Stimulated activated CD8-positive, alpha-beta memory T cell treated with anti-CD3 and anti-CD28 coated beads, Interleukin-4, amount 100 ng/mL, for 1 hour (primary cell): ENCODE results near the gene BTBD8.
"Not testable (repeated sequence)": the region's sequence is repeated elsewhere in the genome, so short reads cannot be mapped to it uniquely, and the experiment has no call there.

Experiments used
- DNase-seq, 2 donors: peaks; one replicate each; pipeline ENCODE4 v3.0.0-alpha.2; 2020; ENCODE audit warnings: low read depth in 2 of 2, low spot score in 1 of 2

Gene BTBD8

GRCh38 chr1:92080128-92080985 is at the start of gene BTBD8:
TSS of gene BTBD8 (plus strand) at chr1:92080345. CDS start at chr1:92080572, 227 bp downstream.
- peak; percentile 70 to 72 for DNase-seq

GRCh38 chr1:92030656-92031107 is 49.5 kb upstream of the BTBD8 start:
- DNase-seq = no peak

DNA sequence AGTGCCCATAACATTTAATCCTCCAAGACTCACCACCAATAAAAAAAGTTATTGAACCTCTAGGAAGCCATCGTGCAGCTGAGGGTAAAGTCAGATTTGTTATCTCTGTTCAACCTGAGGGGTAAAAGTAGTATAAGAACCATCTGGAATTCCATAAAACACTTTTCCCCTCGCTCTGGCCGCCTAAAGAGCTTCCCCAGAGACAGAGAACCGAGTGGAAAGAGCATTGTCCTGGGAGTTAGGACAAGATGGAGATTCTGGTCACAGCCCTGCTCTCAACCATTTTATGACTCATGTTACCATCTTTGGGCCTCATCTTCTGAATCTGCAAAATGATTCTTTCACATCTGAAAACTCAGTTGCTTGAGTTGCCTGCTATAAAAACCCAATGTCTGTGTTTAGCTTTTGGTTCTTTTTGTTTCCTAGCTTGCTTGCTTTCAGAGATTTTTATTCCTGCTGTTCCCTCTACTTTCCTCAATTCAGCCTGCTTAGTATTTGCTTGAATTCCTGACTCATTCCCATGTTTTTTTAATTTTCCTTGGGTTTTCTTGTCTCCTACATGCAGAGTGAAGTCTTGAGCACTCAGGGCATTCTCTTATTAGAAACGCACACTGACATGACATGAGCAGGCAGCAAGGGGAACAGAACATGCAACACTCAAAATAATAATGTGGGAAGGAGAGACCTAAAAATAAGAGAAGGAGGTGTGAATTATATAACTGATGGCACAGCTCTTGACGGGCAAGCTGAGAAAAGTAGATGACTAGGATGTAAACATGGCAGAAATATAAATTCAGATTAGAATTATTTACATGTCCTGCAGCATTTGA is 48.6 kb upstream of the BTBD8 start:
- DNase-seq = no peak

- no peak for DNase-seq
Measured at GRCh38 chr1:92037400-92037799, 42.7 kb upstream of the BTBD8 start.

GRCh38 chr1:92038695-92039346 is 41.3 kb upstream of the BTBD8 start:
- no peak for DNase-seq

DNA sequence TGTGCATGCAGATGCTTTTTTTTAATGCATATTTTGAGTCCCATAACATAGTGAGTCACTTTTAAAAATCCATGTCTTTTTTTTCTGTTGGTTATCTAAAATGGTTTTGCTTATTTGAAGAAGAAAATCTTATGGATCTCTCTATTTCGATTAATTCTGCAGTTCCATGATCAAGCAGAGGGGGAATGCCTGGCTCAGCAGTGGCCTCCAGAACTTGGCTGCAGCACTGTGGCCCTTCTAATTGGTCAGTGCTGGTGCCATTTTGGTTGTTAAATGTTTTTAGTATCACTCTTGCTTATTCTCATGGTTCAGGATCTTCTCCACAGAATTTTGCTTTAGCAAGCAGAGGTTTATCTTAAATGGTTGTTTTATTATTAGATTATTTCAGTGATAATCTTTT is 39.2 kb upstream of the BTBD8 start:
- DNase-seq = no peak

DNA sequence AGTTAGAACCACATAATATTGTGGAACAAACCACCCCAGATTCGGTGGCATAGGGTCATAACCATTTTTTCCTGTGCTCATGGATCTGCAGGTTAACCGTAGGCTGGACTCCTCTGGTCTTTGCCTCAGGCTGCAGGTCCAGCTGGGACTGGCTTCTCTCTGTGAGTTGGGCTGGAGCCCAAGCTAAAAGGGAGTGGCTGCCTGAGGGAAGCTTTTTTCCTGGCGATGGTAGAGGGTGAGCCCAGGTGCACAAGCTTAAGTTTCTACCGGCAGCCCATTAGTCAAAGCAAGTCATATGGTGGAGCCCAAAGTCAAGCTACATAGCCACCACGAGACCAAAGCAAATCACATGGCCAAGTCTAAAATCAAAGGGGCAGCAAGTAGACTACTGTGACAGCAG is 36.5 kb upstream of the BTBD8 start:
- DNase-seq = no peak

DNA sequence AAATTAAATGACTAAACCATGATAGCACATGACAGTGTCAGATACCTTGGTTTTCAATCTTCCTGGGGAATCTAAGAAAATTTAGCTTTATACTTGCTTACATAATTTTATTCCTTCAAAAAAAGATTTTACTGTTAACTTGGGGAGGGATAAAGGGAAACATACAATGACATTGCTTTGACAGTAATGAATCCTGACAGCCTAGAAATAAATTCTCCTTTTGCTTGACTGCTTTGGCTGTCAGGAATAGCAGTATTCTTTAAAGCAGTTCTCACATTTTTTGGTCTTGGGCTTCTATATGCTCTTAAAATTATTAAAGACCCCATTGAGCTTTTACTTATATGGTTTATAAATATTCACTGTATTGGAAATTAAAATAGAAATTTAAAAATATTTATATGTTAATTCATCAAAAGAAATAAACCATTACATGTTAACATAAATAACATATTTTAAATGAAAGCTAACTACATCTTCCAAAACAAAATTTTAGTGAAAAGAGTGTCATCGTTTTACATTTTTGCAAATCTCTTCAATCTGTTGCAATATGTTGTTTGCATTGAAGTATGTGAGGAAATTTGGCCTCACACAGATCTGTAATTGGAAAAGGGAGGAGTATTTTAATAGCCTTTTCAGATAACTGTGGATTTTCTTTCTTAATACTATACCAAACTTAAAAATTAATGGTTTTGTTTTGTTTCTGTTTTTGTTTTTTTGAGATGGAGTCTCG is 34.2 kb upstream of the BTBD8 start:
- no peak for DNase-seq

- no peak for DNase-seq
Measured at GRCh38 chr1:92051948-92052347, 28.2 kb upstream of the BTBD8 start.

DNA sequence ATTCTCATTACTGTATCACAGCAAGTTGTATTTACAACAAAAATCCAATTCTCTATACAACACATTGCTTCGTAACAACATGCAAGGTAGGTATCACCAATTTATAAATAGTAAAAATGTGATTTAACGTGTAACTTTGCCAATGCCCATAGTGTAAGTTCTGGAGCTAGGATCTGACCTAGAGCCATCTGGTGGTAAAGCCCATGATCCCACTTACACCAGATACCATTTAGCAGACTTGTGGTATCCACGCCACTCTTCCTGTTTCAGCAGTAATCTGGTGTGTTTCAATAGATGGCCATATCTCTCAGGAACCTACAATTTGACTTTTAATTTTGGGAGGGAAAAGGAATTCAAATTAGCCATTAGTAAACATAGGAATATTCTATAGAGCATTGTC is 15.1 kb upstream of the BTBD8 start:
- no peak for DNase-seq

DNA sequence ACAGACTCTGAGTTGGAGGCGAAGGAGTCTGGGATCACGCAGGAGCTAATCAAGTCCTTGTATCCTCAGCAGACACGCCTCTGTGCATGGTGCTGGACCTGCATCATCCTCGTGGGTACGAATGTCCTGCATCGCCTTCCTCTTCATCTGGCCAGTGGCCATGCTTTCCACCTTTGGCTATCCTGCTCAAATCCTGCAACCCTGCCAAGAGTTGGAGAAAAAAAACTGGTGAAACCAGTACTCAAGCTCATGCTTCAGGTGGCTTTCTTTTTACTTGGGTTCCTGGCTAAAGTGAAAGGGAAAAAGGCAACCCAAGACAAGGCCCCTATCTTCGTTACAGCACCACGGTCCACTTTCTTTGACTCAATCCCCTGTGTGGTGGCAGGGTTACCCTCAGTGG is 13.8 kb upstream of the BTBD8 start:
- no peak for DNase-seq

DNA sequence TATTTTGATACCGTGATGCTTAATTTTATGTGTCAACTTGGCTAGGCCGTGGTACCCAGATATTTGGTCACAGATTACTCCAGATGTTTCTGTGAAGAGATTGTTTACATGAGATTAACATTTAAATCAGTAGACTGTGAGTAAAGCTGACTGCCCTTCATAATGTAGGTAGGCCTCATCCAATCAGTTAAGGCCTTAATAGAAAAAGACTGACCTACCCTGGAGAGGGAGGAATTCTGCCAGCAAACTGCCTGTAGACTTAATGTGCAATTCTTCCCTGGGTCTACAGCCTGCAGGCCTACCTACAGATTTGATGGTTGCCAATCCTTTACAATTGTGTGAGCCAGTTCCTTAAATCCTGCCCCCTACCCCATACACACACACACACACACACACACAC is 9.3 kb upstream of the BTBD8 start:
- no peak for DNase-seq

DNA sequence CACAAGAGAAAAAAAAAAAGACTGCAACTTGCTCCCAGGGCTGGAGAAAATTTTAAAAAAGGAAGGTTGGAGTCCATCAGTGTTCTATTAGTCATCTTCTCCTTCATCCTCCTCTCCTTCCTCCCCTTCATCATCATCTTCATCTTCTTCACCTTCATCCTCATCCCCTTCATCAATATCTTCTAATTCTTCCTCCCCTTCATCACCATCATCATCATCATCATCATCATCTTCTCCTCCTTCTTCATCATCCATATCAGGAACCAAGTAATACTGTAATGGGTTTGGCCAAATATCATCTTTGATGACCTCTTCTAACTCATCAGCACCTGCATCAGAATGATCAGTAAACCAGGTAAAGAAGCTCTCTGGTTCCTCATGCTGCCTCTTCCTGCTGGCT is 5.7 kb upstream of the BTBD8 start:
- not testable (repeated sequence) for DNase-seq

GRCh38 chr1:92075311-92075710 is 4.8 kb upstream of the BTBD8 start, which contains the start of gene SETSIP:
TSS of gene SETSIP (minus strand) at chr1:92075411. CDS start at chr1:92075411, 0 bp downstream.
- no peak for DNase-seq

DNA sequence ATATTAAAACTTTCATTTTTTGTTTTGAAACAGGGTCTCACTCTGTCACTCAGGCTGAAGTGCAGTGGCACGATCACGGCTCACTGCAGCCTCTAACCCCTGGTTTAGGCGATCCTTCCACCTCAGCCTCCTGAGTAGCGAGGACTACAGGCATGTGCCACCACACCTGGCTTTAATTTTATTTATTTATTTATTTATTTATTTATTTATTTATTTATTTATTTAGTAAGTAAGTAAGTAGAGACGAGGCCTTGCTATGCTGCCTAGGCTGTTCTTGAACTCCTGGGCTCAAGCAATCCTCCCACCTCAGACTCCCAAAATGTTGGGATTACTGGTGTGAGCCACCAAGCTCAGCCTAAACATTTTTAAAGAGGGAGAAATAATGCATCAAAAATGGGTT is 3.8 kb upstream of the BTBD8 start:
- DNase-seq = no peak

DNA sequence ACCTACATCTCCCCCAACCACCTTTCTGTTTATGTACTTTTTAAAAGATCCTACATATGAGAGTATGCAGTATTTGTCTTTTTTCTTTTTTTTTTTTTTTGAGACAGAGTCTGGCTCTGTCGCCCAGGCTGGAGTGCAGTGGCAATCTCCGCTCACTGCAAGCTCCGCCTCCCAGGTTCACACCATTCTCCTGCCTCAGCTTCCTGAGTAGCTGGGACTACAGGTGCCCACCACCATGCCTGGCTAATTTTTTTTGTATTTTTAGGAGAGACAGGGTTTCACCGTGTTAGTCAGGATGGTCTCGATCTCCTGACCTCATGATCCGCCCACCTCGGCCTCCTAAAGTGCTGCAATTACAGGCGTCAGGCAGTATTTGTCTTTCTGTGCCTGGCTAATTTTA is 2.1 kb upstream of the BTBD8 start:
- not testable (repeated sequence) for DNase-seq

DNA sequence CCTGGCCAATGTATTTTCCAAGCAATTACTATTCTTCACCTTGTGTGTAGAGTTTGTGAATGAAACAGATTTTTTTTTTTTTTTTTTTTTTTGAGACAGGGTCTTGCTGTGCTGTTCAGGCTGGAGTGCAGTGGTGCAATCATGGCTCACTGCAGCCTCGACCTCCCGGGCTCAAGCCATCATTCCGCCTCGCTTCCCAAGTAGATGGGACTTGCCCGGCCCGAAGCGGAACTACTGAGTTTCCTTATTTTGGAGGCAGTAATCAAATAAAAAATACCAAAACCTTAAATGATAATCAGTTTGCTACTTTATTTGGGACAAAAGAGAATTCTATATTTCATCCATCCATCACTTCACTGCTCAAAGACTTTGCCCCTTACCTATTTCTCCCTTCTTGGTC is 704 bp upstream of the BTBD8 start:
- DNase-seq = no peak

GRCh38 chr1:92081031-92081430 is 886 bp downstream of the BTBD8 start:
- no peak for DNase-seq

DNA sequence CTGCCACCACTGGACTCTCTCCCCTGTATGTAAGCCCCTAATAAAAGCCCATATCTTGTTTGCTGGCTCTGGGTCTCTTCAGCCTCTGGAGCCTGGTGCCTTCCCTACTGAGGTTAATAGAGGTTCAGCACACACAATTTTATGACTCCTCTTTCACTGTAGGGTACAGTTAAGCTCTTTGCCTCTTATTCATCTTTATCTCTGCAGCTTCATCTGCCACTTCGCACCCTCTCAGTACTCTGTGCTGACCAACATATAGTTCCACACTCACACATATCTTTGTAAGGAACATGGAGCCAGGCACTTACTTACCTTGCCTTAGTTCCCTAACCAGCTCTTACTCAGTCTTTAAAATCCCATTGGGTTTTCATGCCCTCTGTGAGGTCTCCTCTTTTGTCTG is 4.5 kb downstream of the BTBD8 start:
- no peak for DNase-seq

GRCh38 chr1:92085727-92086126 is 5.6 kb downstream of the BTBD8 start:
- DNase-seq = no peak

DNA sequence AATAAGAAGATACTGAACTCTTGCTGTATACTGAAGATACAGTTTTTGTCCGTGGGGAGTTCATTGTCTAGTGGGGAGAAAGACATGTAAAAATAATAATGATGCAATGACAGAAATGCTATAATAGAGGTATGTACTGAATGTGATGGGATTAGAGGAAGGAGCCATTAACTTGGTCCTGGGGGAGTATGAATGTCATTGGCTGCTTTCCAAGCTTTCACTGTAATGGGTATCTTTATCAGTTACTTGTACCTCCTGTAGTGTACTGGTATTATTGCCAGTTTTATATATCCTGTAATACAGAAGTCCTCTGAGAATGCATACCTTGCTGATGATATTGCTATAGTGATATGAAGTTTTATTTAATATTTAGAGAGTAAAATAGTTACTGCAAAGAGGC is 7.4 kb downstream of the BTBD8 start:
- DNase-seq = no peak
